CD4-positive, alpha-beta T cell treated with Interleukin-17A for 1 hour (primary cell): ENCODE results near the gene TBC1D16.

ENCODE experiments used
- DNase-seq: peaks from one replicate; pipeline ENCODE4 v3.0.0-alpha.2; 2020

Gene TBC1D16

GRCh38 chr17:79935197-79935885 is 100.3 kb downstream of the TBC1D16 start:
- DNase-seq = no peak

- DNase-seq = no peak
Observed at GRCh38 chr17:79934653-79934970, 101.1 kb downstream of the TBC1D16 start.

GRCh38 chr17:79933863-79934652 is 101.6 kb downstream of the TBC1D16 start:
- no peak for DNase-seq

- DNase-seq = no peak
Observed at GRCh38 chr17:79932451-79933306, 103.0 kb downstream of the TBC1D16 start.

GRCh38 chr17:79931817-79932309 is 103.8 kb downstream of the TBC1D16 start:
- DNase-seq = no peak

- DNase-seq = no peak
Observed at GRCh38 chr17:79930877-79931816, 104.5 kb downstream of the TBC1D16 start.

- no peak for DNase-seq
Observed at GRCh38 chr17:79930062-79930876, 105.4 kb downstream of the TBC1D16 start.

- DNase-seq = no peak
Observed at GRCh38 chr17:79929257-79930061, 106.2 kb downstream of the TBC1D16 start.

GRCh38 chr17:79928502-79929256 is 107.0 kb downstream of the TBC1D16 start:
- no peak for DNase-seq

GRCh38 chr17:79927688-79928501 is 107.8 kb downstream of the TBC1D16 start:
- no peak for DNase-seq

- DNase-seq = no peak
Observed at GRCh38 chr17:79927136-79927661, 108.5 kb downstream of the TBC1D16 start.

GRCh38 chr17:79926605-79927135 is 109.0 kb downstream of the TBC1D16 start:
- no peak for DNase-seq

- DNase-seq = no peak
Observed at GRCh38 chr17:79926142-79926604, 109.5 kb downstream of the TBC1D16 start.

GRCh38 chr17:79925242-79925957 is 110.3 kb downstream of the TBC1D16 start:
- DNase-seq = no peak

- no peak for DNase-seq
Observed at GRCh38 chr17:79924639-79924976, 111.1 kb downstream of the TBC1D16 start.

- peak; percentile 27 for DNase-seq
Observed at GRCh38 chr17:79923974-79924638, 111.6 kb downstream of the TBC1D16 start.

GRCh38 chr17:79922798-79923197 is 112.9 kb downstream of the TBC1D16 start:
- no peak for DNase-seq
